GM15510 (cell line): ENCODE measurements around the gene SEPTIN5.

Experiments
- POLR2A ChIP-seq: IDR thresholded peaks from 3 replicates; pipeline ENCODE4 v1.6.1; 2011; ENCODE audit warnings: borderline replicate concordance; ENCODE audit not compliant: insufficient read length; ENCODE audit errors: extremely low read depth

SEPTIN5 gene

GRCh38 chr22:19709063-19709769 lies 5.1 kb upstream of the SEPTIN5 start:
- TF ChIP-seq POLR2A = no peak

DNA sequence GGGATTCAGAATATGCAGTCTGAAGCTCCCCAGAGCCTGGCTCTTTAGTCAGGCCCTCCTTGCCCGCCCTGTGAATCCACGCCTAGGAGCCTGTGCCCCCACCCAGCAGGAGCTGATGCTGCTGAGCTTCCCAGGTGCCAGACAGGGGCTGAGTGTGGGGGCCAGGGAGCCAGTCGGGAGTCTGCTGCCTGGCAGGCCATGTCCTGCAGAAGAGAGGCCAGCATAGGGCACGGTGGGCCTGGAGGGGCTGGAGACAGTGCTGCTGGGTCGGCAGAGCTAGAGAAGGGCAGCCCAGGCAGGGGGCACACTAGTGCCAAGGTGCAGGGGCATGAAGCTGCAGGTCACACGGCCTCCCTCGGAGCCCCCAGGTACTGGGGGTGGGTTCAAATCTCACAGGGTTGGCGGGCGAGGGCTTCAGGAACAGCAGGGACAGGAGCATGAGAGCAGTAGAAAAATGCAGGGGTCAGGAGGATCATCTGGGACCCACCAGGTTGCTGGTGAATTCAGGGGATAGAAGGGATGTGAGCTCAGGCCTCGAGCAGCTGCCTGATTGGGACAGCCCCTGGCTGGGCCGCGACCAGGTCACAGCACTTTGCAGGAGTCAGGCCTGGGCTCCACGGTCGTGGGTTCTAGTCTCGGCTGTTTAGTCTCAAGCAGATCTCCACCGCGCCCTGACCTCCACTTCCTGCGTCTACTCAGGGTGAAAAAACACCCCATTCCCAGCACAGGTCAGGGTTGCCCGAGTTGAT lies 4.1 kb upstream of the SEPTIN5 start:
- no peak for TF ChIP-seq POLR2A

DNA sequence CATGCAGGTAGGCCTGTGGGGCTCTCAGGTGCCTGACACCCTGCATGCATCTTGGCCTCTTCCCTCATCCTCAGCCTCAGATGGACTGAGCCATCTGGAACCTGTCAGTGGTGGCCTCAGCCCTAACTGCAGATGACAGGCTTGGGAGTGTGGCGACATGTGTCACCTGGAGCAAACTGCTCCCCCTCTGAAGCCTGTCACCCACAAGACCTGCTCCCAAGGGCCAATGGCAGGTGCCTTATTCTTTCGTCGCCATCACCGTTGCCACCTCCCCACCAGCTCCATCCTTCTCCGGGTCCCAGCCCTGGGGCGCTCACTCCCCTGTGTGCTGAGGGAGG lies 3.6 kb upstream of the SEPTIN5 start:
- TF ChIP-seq POLR2A = no peak

DNA sequence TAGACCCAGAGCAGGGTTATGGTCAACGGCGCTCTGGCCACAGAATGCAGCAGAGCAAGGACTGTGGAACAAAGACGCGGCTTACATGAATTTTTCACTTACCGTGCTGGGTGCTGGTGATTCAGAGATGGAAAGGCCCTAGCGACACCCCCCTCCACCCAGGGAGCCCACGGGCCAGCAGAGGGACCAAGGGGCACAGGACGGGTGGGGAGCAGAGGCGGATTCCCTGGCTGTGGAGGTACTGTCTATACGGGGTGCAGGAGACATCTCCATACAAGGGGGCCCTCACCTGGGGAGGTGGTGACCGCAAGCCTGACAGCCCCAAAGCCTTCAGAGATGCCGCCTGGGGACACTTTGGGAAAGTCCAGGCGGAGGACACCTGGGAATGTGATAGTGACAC lies 1.1 kb upstream of the SEPTIN5 start:
- no peak for TF ChIP-seq POLR2A

- TF ChIP-seq POLR2A = no peak
Measured at GRCh38 chr22:19713650-19714311, 522 bp upstream of the SEPTIN5 start.

DNA sequence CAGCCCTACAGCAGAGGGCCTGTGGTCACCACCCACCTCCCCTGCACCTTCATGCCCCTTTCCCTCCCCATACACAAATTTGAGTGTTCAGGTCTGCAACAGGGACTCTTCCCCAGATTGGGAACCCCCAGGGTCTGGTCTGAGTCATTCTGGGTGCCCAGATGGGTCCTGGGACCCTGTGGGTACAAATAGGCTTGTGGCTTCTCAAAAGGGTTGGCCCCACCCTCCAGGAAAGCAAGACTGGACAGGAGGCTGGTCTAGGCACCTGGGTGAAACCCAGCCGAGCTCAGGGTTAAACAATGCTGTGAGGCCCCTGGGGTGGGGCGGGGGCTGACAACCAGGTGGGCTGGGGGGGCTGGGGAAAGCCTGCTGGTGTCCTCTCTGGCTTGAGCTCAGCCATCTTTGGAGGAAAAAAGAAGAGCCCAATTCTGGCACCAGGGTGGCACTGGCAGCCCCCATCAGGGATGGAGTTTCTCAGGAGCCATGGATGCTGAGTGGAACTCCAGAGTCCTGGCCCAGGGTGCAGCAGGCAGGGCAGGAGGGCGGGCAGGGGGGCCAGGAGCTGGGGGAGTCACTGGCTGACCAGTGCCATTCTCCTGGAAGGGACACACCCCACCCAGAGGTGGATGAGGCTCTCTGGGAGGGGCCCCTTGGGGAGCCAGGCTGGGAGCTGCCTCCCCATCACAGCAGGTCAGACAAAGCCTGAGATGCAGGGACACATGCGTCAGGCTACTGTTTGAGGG lies 1.1 kb downstream of the SEPTIN5 start:
- TF ChIP-seq POLR2A = no peak

GRCh38 chr22:19716041-19716828 lies 1.9 kb downstream of the SEPTIN5 start:
- TF ChIP-seq POLR2A = no peak

GRCh38 chr22:19716829-19717105 lies 2.5 kb downstream of the SEPTIN5 start:
- TF ChIP-seq POLR2A = no peak

GRCh38 chr22:19717181-19717580 lies 2.9 kb downstream of the SEPTIN5 start:
- no peak for TF ChIP-seq POLR2A

DNA sequence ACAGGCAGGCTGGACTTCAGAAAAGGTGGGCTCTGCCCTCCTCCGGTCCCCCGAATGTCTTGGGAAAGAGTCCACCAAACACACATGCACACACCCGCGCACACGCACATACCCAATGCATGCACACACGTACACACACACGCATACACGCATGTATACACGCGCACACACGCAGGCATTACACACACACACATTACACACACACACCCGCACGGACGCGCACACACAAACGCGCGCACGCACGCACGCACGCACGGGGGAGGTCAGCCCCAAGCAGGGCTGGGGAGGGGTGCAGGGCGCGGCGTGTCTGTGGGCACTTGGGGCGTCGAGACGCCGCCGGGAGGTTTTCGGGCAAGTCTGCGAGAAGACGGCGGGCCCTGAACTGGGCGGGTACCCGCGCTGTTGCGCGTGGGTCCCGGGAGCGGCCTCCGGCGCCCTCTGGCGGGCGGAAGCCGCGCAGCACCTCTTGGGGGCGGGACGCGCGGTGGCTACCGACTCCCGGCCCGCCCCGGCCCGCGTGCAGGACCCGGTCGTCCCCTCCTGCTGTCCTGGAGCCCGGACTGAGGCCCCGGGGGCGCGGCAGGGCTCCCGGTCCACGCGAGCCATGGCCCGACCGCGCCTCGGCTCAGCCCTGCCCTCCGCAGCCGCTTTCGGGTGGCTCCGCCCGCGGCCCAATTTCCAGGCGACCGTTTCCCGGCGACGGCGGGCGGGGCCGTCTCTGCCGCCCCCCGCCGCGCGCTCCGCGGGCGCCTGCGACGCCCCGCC lies 3.6 kb downstream of the SEPTIN5 start:
- TF ChIP-seq POLR2A = no peak

GRCh38 chr22:19718456-19719049 lies 4.2 kb downstream of the SEPTIN5 start:
- no peak for TF ChIP-seq POLR2A

DNA sequence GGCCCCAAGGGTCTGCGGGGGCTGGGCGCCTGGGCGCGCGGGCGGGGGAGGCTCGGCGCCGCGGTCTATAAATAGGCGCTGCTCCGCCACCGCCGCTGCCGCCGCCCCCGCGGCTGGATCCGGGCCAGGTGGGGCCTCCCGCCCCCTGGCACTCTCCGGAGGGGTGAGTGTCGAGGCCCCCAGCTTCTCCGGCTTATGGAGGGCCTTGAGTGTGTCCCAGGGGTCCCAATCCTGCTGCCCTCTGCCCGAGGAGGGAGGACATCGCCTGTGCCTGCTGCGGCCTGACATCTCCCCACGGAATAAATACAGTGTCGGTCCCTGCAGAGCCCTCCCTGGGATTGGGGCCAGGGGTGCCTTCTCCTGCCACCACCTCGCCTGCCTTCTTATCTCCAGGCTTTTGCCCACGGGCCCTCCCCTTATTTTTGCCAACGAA lies 4.8 kb downstream of the SEPTIN5 start:
- no peak for TF ChIP-seq POLR2A

GRCh38 chr22:19719488-19720021 lies 5.3 kb downstream of the SEPTIN5 start:
- TF ChIP-seq POLR2A = no peak
